ENCODE results near the gene BBS4.
"Not testable (repeated sequence)": the region's sequence is repeated elsewhere in the genome, so short reads cannot be mapped to it uniquely, and the experiment has no call there.

BBS4 gene, protein sequence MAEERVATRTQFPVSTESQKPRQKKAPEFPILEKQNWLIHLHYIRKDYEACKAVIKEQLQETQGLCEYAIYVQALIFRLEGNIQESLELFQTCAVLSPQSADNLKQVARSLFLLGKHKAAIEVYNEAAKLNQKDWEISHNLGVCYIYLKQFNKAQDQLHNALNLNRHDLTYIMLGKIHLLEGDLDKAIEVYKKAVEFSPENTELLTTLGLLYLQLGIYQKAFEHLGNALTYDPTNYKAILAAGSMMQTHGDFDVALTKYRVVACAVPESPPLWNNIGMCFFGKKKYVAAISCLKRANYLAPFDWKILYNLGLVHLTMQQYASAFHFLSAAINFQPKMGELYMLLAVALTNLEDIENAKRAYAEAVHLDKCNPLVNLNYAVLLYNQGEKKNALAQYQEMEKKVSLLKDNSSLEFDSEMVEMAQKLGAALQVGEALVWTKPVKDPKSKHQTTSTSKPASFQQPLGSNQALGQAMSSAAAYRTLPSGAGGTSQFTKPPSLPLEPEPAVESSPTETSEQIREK

DNA sequence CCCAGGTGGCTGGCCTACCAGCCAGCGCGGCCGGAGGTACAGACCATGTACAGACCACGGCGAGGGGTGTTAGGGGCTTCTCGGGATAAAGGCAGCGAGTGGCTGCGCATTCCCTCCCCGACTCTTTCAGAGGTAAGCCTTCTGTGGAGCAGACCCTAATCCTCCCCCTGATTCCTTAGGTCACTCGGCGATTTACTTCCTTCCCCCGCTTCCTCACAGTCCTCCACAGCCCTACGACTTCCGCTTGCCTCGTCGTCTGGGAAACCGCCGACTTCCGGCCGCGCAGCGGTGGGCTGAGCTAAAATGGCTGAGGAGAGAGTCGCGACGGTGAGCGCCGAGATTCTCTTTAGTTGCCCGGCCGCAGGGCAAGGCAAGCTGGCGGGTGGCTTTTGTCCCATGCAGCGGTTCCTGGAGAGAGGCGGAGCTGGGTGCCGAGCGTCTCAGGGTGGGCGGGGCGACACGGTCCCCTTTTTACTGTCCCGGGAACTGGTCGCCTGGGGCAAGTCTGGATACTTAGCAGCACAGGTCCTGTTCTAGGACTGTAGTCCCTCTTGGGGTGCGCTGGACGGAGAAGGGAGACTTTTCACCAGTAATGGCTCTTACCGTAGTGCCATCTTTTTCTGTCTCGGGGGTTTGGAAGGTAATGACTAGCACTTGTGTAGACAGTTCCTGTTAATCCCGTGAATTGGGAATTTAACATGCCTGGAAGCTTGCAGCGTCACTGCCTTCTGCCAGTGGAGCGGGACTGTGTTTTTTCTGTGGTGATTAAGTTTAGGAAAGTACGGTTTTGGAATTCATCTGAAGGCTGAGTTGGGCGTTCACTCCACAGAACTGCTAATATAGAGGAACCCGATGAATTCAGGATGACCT, at the start of gene BBS4, which contains the start of gene HIGD2B:
Gene BBS4, plus strand, starts transcription at position 283 of the 870 bp plus-strand sequence. Its CDS starts 21 bp downstream, at position 304.
Gene HIGD2B, minus strand, starts transcription at position 258 of the 870 bp plus-strand sequence. CDS start 9,808 bp downstream, outside the sequence.
- TF ChIP-seq, protein P1, sequence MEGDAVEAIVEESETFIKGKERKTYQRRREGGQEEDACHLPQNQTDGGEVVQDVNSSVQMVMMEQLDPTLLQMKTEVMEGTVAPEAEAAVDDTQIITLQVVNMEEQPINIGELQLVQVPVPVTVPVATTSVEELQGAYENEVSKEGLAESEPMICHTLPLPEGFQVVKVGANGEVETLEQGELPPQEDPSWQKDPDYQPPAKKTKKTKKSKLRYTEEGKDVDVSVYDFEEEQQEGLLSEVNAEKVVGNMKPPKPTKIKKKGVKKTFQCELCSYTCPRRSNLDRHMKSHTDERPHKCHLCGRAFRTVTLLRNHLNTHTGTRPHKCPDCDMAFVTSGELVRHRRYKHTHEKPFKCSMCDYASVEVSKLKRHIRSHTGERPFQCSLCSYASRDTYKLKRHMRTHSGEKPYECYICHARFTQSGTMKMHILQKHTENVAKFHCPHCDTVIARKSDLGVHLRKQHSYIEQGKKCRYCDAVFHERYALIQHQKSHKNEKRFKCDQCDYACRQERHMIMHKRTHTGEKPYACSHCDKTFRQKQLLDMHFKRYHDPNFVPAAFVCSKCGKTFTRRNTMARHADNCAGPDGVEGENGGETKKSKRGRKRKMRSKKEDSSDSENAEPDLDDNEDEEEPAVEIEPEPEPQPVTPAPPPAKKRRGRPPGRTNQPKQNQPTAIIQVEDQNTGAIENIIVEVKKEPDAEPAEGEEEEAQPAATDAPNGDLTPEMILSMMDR (IDR thresholded peaks at IDR 0.05), result no peak
- no peak for TF ChIP-seq ZFX (IDR thresholded peaks at IDR 0.05; ENCODE audit: borderline replicate concordance)

GRCh38 chr15:72636519-72637282, 49.3 kb upstream of the BBS4 start:
- not testable (repeated sequence) for H3K27ac ChIP-seq

More for the DNA sequence above, at the start of gene BBS4, which contains the start of gene HIGD2B:
- peak within 1 kb of the TSS; percentile 97 for H3K27ac ChIP-seq

DNA sequence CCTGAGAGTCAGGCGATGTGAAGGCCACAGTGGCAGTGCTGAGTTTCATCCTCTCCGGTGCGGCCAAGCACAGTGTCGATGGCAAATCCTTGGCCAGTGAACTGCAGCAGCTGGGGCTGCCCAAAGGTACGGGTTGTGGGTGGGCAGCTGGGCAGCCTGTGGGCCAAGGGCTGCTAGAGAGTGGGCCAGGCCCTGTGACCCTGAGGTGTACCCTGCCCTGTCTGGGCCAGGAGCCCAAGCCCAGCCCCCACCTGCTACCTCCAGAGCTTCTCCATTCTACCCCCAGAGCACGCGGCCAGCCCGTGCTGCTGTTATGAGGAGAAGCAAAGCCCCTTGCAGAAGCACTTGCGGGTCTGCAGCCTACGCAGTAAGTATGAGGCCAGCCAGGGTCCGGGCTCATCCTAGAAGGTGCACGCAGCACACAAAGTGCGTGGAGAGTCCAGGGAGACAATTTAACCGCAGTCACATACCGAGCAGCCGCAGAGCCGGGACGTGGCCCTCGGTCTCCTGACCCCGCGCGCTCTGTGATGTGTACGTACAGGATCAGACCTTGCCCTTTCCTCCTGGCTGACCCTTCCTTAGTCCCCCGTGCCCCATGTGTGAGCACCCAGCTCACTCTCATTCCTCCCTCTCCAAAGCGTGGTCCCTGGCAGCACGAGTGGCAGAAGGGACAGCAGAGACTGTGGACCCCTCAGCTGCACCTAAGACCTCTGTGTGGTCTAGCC, 46.1 kb upstream of the BBS4 start:
- H3K27ac ChIP-seq, result not testable (repeated sequence)

- not testable (repeated sequence) for H3K27ac ChIP-seq
Measured at GRCh38 chr15:72642271-72642670, 43.7 kb upstream of the BBS4 start.

GRCh38 chr15:72648631-72649253, 37.3 kb upstream of the BBS4 start:
- H3K27ac ChIP-seq, result not testable (repeated sequence)

GRCh38 chr15:72654397-72654796, 31.6 kb upstream of the BBS4 start, which contains the start of gene GOLGA6B:
TSS of gene GOLGA6B (plus strand) at chr15:72654697. CDS start at chr15:72654738, 41 bp downstream.
- not testable (repeated sequence) for H3K27ac ChIP-seq

GRCh38 chr15:72656014-72656413, 30.0 kb upstream of the BBS4 start:
- not testable (repeated sequence) for H3K27ac ChIP-seq

DNA sequence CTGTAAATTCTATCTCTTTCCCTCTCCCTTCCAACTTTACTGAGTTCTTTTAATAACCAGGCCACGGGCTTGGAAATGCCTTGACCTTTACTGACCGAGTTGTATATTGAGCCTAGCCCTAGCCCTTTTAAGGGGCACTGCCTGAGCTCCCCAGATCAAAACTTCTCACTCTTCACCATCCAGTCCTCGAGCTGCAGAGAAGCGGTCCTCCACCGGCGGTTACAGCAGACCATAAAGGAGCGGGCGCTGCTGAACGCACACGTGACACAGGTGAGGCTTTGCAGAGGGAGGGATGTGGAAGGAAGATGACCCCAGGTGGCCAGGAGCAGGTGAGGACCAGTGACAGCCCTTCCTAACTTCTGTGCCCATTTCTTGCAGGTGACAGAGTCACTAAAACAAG, 24.9 kb upstream of the BBS4 start:
- not testable (repeated sequence) for H3K27ac ChIP-seq

DNA sequence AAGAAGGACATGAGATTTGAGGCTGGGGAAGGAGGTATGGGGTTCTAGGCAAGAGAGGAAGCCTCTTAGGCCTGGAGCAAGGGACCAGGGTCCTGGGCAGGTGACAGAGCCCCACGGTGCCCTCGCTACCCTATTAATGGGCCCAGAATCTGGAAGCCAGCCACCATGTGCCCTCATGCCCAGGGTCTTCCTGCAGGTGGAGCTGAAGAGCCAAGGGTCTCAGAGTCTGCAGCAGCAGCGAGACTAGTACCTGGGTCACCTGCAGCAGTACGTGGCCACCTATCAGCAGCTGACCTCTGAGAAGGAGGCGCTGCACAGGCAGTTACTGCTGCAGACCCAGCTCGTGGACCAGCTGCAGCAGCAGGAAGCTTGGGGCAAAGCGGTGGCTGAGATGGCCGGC, 22.1 kb upstream of the BBS4 start:
- H3K27ac ChIP-seq, result not testable (repeated sequence)

GRCh38 chr15:72665706-72666105, 20.3 kb upstream of the BBS4 start:
- not testable (repeated sequence) for H3K27ac ChIP-seq

GRCh38 chr15:72669803-72670202, 16.2 kb upstream of the BBS4 start:
- H3K27ac ChIP-seq, result not testable (repeated sequence)

- not testable (repeated sequence) for H3K27ac ChIP-seq
- TF ChIP-seq, protein P1 (IDR thresholded peaks at IDR 0.05), result peak; percentile 91
Measured at GRCh38 chr15:72670656-72671352, 15.2 kb upstream of the BBS4 start.

Measured in 22Rv1 (cell line).